ENCODE data around the gene TOR2A. TPM values are rescaled to one million over a fixed set of nuclear protein-coding genes. Genes with fewer than 3 reads are reported as not detected.

Gene TOR2A
- total and polyA plus RNA-seq, 2 experiments from 2014 or later: 16.8 to 28.8 TPM

- no peaks in the 10 kb centered on the region for H3K4me1 ChIP-seq (ENCODE audit: insufficient read depth)
- DNase-seq (ENCODE audit: low spot score): no peak
- H2AFZ ChIP-seq: no peak overlapping the region
- H3K9me3 ChIP-seq (ENCODE audit: low read depth): no peaks in the 10 kb centered on the region
- H3K79me2 ChIP-seq: no peaks in the 10 kb centered on the region
- no peak for TF ChIP-seq EZH2phosphoT487 (IDR thresholded peaks at IDR 0.05; ENCODE audit: low read depth, severe bottlenecking, unreplicated experiment)
- no peak for TF ChIP-seq CTCF (IDR thresholded peaks at IDR 0.05; ENCODE audit: poor library complexity)
- no peak for TF ChIP-seq EZH2 (IDR thresholded peaks at IDR 0.05; ENCODE audit: borderline replicate concordance)
- WGBS (ENCODE audit: low lambda C conversion rate, missing lambda C conversion rate): 85% methylated on average over 18 of the region's 23 CpGs
- no peak overlapping the region for H3K27ac ChIP-seq
- no peaks in the 10 kb centered on the region for H3K27me3 ChIP-seq
- no peaks in the 10 kb centered on the region for H3K9me2 ChIP-seq (replicated peaks; ENCODE audit: insufficient read depth)
- no peak overlapping the region for H3K4me3 ChIP-seq
- H4K20me1 ChIP-seq (ENCODE audit: insufficient read depth, poor library complexity, severe bottlenecking): no peaks in the 10 kb centered on the region
- H3K4me2 ChIP-seq: no peak overlapping the region
- H3K36me3 ChIP-seq (replicated peaks; ENCODE audit: insufficient read depth, low read depth): no peaks in the 10 kb centered on the region
These were observed 11.1 kb downstream of the TOR2A start for GRCh38 chr9:127724012-127724411.

- Histone ChIP-seq H3K27me3 (no peaks in the 10 kb centered on the region), H3K9me3 (ENCODE audit: low read depth) (no peaks in the 10 kb centered on the region), H3K4me3 (no peak overlapping the region), H2AFZ (no peak overlapping the region), H3K4me1 (ENCODE audit: insufficient read depth) (no peaks in the 10 kb centered on the region), H3K4me2 (no peak overlapping the region), H3K36me3 (replicated peaks; ENCODE audit: insufficient read depth, low read depth) (no peaks in the 10 kb centered on the region), H3K79me2 (no peaks in the 10 kb centered on the region), H4K20me1 (ENCODE audit: insufficient read depth, poor library complexity, severe bottlenecking) (no peaks in the 10 kb centered on the region), H3K27ac (no peak overlapping the region), H3K9me2 (replicated peaks; ENCODE audit: insufficient read depth) (no peaks in the 10 kb centered on the region)
- DNase-seq (ENCODE audit: low spot score): no peak
- no peak for TF ChIP-seq EZH2phosphoT487 (IDR thresholded peaks at IDR 0.05; ENCODE audit: low read depth, severe bottlenecking, unreplicated experiment)
- no peak for TF ChIP-seq CTCF (IDR thresholded peaks at IDR 0.05; ENCODE audit: poor library complexity)
- TF ChIP-seq EZH2 (IDR thresholded peaks at IDR 0.05; ENCODE audit: borderline replicate concordance): no peak
- 91% methylated on average over 5 of the region's 5 CpGs for WGBS (ENCODE audit: low lambda C conversion rate, missing lambda C conversion rate)
These were observed 11.7 kb downstream of the TOR2A start for GRCh38 chr9:127723444-127723843.

DNA sequence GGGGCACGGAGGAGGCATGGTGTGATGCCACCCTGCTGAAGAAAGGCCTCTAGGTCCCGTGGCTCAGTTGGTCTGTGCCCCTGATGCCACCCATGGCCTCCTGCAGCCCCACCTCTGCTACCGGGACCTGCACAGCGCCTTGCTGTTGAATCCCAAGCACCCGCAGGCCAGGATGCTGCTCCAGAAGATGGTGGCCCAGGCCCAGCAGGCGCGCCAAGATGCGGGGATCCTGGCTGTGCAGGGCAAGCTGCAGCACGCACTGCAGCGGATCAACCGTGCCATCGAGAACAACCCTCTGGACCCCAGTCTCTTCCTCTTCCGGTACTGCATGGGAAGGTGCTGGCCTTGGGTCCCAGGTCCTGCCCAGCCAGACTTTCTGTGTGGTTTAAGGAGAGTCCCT, 12.1 kb downstream of the TOR2A start:
- Histone ChIP-seq H3K27me3 (no peaks in the 10 kb centered on the region), H3K9me2 (replicated peaks; ENCODE audit: insufficient read depth) (no peaks in the 10 kb centered on the region), H4K20me1 (ENCODE audit: insufficient read depth, poor library complexity, severe bottlenecking) (no peaks in the 10 kb centered on the region), H3K36me3 (replicated peaks; ENCODE audit: insufficient read depth, low read depth) (no peaks in the 10 kb centered on the region), H2AFZ (no peak overlapping the region), H3K4me1 (ENCODE audit: insufficient read depth) (no peaks in the 10 kb centered on the region), H3K27ac (no peak overlapping the region), H3K79me2 (no peaks in the 10 kb centered on the region), H3K9me3 (ENCODE audit: low read depth) (no peaks in the 10 kb centered on the region), H3K4me3 (no peak overlapping the region), H3K4me2 (no peak overlapping the region)
- no peak for TF ChIP-seq CTCF (IDR thresholded peaks at IDR 0.05; ENCODE audit: poor library complexity)
- no peak for TF ChIP-seq EZH2phosphoT487 (IDR thresholded peaks at IDR 0.05; ENCODE audit: low read depth, severe bottlenecking, unreplicated experiment)
- no peak for TF ChIP-seq EZH2 (IDR thresholded peaks at IDR 0.05; ENCODE audit: borderline replicate concordance)
- 95% methylated on average over 13 of the region's 13 CpGs for WGBS (ENCODE audit: low lambda C conversion rate, missing lambda C conversion rate)
- no peak for DNase-seq (ENCODE audit: low spot score)

All from hepatocyte (in vitro differentiated cells).